Effector memory CD4-positive, alpha-beta T cell (primary cell): ENCODE measurements around the gene SHPK.

ENCODE experiments used
- DNase-seq, 3 donors: peaks; one replicate each; pipeline ENCODE4 v3.0.0-alpha.2; 2020
- H3K27ac ChIP-seq: 2 replicates; pipeline ENCODE4 v1.7.0; 2013; ENCODE audit warnings: mild to moderate bottlenecking, low read length, moderate library complexity; ENCODE audit not compliant: insufficient read depth, poor library complexity, severe bottlenecking
- H3K27me3 ChIP-seq: replicated peaks from 2 replicates; pipeline ENCODE4 v1.7.0; 2013; ENCODE audit warnings: mild to moderate bottlenecking, low read length; ENCODE audit not compliant: insufficient read depth, control insufficient read depth, poor library complexity, severe bottlenecking
- H3K36me3 ChIP-seq: 2 replicates; pipeline ENCODE4 v1.7.0; 2013; ENCODE audit warnings: mild to moderate bottlenecking, low read length, moderate library complexity; ENCODE audit not compliant: control insufficient read depth, insufficient read depth
- H3K4me1 ChIP-seq: 2 replicates; pipeline ENCODE4 v1.7.0; 2013; ENCODE audit warnings: low read length, mild to moderate bottlenecking; ENCODE audit not compliant: control insufficient read depth, insufficient read depth, poor library complexity, severe bottlenecking
- H3K4me3 ChIP-seq: 2 replicates; pipeline ENCODE4 v1.7.0; 2013; ENCODE audit warnings: low read length, low read depth, mild to moderate bottlenecking; ENCODE audit not compliant: insufficient read depth, poor library complexity, severe bottlenecking
- H3K9me3 ChIP-seq: 2 replicates; pipeline ENCODE4 v1.7.0; 2013; ENCODE audit warnings: mild to moderate bottlenecking, low read length, moderate library complexity; ENCODE audit not compliant: control insufficient read depth

Gene SHPK

DNA sequence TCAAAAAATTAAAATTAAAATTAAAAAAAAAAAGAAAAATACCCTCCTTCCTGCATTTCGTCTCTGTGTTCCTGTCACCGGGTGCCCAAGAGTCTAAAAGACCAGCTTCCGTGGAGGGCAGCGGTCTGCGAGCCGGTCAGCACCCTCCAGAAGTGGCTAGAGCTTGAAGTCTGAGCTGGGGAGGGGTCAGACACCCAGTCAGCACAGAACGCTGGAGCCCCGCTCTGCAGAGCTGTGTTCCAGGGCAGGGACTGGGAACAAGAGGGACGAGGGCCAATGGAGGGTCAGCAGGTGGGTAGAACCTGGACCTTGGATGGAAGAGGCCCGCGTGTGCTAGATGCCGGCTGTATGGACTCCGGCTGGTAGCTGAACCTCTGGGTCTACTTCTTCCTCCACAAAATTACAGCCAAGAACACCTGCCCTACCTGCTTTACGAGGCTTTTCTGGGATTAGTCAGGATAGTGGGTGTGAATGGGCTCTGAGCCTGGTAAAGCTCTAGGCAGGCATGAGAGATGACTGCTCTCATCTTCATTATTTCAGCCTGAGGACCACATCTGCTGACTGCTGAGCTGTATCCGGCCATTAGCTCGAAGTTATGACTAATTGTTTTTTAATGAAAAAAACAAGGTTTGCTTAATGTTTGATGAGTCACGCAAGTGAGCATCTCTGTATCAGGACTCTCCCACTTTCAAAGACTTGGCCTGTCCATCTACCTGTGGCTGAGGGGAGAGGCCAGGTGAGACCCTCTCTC, 32.8 kb downstream of the SHPK start:
- DNase-seq, result no peak
- Histone ChIP-seq H3K27me3 (no peaks in the 10 kb centered on the region), H3K27ac (no peak overlapping the region), H3K9me3 (no peaks in the 10 kb centered on the region), H3K4me1 (no peaks in the 10 kb centered on the region), H3K36me3 (no peaks in the 10 kb centered on the region), H3K4me3 (no peak overlapping the region)

DNA sequence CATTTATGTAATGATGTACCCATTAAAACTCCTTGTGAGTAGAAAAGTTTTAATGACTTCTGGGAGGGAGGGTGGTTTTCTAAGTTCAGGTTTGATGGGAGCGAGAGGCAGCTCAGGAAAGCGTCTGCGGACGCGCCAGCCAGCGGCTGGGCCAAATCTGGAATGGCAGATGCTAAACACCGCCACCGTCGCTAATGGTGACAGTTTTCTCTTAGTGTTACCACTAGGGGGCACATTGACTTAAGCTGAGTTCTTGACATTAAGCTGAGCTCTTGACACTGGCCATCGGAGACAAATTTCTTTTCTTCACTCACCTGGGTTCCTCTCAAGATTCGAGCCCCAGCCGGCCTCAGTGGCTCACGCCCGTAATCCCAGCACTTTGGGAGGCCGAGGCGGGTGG, 33.6 kb downstream of the SHPK start:
- H3K27ac ChIP-seq, result no peak overlapping the region
- no peak overlapping the region for H3K4me3 ChIP-seq
- no peaks in the 10 kb centered on the region for H3K36me3 ChIP-seq
- H3K4me1 ChIP-seq, result no peaks in the 10 kb centered on the region
- DNase-seq, result no peak
- no peaks in the 10 kb centered on the region for H3K27me3 ChIP-seq
- H3K9me3 ChIP-seq, result no peaks in the 10 kb centered on the region

- DNase-seq, result no peak
- Histone ChIP-seq H3K4me1 (no peaks in the 10 kb centered on the region), H3K36me3 (no peaks in the 10 kb centered on the region), H3K27me3 (no peaks in the 10 kb centered on the region), H3K4me3 (no peak overlapping the region), H3K9me3 (no peaks in the 10 kb centered on the region), H3K27ac (no peak overlapping the region)
These were observed 35.4 kb downstream of the SHPK start for GRCh38 chr17:3600529-3601205.

- Histone ChIP-seq H3K27me3 (no peaks in the 10 kb centered on the region), H3K27ac (no peak overlapping the region), H3K4me1 (no peaks in the 10 kb centered on the region), H3K4me3 (no peak overlapping the region), H3K36me3 (no peaks in the 10 kb centered on the region), H3K9me3 (no peaks in the 10 kb centered on the region)
- no peak for DNase-seq
These were observed 38.0 kb downstream of the SHPK start for GRCh38 chr17:3598078-3598477.

GRCh38 chr17:3596804-3597464, 39.1 kb downstream of the SHPK start:
- H3K36me3 ChIP-seq, result no peaks in the 10 kb centered on the region
- H3K4me1 ChIP-seq, result no peaks in the 10 kb centered on the region
- no peaks in the 10 kb centered on the region for H3K27me3 ChIP-seq
- H3K27ac ChIP-seq, result no peak overlapping the region
- H3K9me3 ChIP-seq, result no peaks in the 10 kb centered on the region
- no peak overlapping the region for H3K4me3 ChIP-seq
- no peak for DNase-seq

DNA sequence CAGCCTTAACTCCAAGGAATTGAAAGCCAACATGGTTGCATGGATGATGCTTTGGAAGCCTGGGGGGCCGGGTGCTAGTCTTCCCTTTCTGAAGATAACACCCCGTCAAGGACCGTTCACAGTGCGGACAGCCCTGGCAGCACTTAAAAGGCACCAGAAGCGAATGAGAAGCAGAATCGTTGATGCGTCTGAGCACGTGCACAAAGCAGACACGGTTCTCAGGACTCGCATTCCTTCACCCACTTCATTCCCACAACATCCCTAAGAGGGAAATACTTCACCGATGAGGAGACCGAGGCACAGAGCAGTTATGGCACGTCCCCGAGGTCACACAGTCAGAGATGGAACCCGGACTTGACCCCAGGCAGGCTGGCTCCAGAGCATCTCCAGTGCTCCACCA, 41.1 kb downstream of the SHPK start:
- Histone ChIP-seq H3K27ac (no peak overlapping the region), H3K4me3 (no peak overlapping the region), H3K4me1 (no peaks in the 10 kb centered on the region), H3K27me3 (no peaks in the 10 kb centered on the region), H3K9me3 (no peaks in the 10 kb centered on the region), H3K36me3 (no peaks in the 10 kb centered on the region)
- DNase-seq, result no peak

DNA sequence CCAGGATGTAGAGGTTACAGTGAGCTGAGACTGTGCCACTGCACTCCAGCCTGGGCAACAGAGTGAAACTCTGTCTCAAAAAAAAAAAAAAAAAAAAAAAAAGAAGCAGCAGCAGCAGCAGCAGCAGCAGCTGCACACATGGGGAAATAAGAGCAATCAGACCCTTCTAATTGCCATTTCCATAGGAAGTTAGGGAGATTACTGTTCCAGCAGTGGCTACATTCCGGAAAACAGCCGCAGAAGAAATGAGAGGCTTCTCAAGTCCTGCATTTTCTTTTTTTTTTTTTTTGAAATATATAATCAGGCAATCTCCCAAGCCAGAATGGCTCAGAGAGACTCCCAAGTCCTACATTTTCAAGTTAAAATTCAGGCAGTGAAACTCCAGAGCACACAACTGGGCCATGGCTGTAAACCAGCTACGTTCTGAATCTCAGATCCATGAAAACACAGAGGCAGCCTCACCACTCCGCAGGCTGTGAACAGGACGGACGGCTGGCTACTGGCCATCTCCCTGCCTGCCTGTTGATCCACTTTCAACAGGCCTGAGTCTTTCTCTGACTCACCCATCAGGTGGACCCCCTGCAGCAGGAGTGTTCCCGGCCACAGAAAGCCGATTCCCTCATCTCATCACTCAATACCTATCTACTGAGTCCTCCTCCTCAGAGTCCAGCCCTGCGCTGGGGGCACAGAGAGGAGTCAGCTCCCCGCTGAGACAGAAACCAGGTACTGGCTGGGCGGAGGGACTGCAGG, 41.8 kb downstream of the SHPK start:
- H3K36me3 ChIP-seq, result peaks cover 5% of the 10 kb centered on the region
- H3K4me1 ChIP-seq, result no peaks in the 10 kb centered on the region
- H3K9me3 ChIP-seq, result no peaks in the 10 kb centered on the region
- no peaks in the 10 kb centered on the region for H3K27me3 ChIP-seq
- no peak for DNase-seq
- H3K27ac ChIP-seq, result no peak overlapping the region
- H3K4me3 ChIP-seq, result no peak overlapping the region

GRCh38 chr17:3593384-3593783, 42.7 kb downstream of the SHPK start:
- H3K4me1 ChIP-seq, result no peaks in the 10 kb centered on the region
- H3K27ac ChIP-seq, result no peak overlapping the region
- no peaks in the 10 kb centered on the region for H3K9me3 ChIP-seq
- no peaks in the 10 kb centered on the region for H3K27me3 ChIP-seq
- H3K36me3 ChIP-seq, result peaks cover 5% of the 10 kb centered on the region
- no peak overlapping the region for H3K4me3 ChIP-seq
- no peak for DNase-seq

GRCh38 chr17:3592216-3592860, 43.7 kb downstream of the SHPK start:
- Histone ChIP-seq H3K27ac (no peak overlapping the region), H3K27me3 (no peaks in the 10 kb centered on the region), H3K9me3 (no peaks in the 10 kb centered on the region), H3K36me3 (peaks cover 10% of the 10 kb centered on the region), H3K4me3 (no peak overlapping the region), H3K4me1 (no peaks in the 10 kb centered on the region)
- DNase-seq, result no peak
